NCI-H460 (cell line): ENCODE measurements around the gene CDH20. TPM values are rescaled to one million over a fixed set of nuclear protein-coding genes. Genes with fewer than 3 reads are reported as not detected.
A peak's percentile ranks its signal among the peaks of the same experiment; 100 is the strongest.

Source experiments
- DNase-seq: peaks from one replicate; pipeline ENCODE4 v3.0.0-alpha.2; 2016; ENCODE audit warnings: low read depth; ENCODE audit errors: extremely low read depth
- total RNA-seq: library from RNA; depleted of rRNA; stranded (reverse); fragments of >200 nt; shearing (Covaris generic); gene quantifications from 2 replicates; pipeline ENCODE4 v1.2.3, GENCODE V29; 2014

Gene CDH20
- total RNA-seq, 1 experiment from 2014 or later, result not detected

- DNase-seq, result no peak
Observed at GRCh38 chr18:61569176-61569892, 236.1 kb downstream of the CDH20 start.

- DNase-seq, result no peak
Observed at GRCh38 chr18:61570070-61570469, 236.8 kb downstream of the CDH20 start.

GRCh38 chr18:61572084-61572655, 238.9 kb downstream of the CDH20 start:
- DNase-seq, result no peak

GRCh38 chr18:61572871-61573270, 239.6 kb downstream of the CDH20 start:
- no peak for DNase-seq

DNA sequence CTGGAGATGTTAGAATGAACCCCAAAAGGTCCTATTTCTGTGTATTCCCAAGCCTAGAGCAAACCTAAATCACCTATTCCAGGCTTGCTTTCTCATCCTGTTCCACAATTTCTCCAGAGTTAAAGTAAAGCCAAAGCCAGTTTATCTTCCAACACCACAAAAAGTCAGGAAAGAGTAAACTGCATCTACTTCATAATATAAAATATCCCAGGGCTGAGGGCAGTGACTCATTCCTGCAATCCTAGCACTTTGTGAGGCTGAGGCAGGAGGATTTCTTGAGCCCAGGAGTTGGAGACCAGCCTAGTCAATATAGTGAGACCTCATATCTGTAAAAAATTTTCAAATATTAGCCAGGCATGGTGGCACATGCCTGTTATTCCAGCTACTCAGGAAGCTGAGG, 241.4 kb downstream of the CDH20 start:
- no peak for DNase-seq

DNA sequence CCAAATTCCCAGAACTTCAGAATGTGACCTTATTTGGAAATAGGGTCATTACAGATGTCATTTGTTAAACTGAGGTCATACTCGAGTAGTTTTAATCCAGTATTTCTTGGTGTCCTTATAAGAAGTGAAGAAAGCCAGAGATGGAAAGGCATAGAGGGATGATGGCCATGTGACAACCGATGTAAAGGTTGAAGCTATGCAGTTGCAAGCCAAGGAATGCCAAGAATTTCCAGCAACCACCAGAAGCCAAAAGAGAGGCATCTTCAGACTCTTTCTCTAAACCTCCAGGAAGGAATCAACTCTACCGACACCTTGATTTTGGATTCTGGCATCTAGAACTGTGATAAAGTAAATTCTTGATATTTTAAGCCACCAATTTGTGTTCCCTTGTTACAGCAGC, 242.2 kb downstream of the CDH20 start:
- no peak for DNase-seq

DNA sequence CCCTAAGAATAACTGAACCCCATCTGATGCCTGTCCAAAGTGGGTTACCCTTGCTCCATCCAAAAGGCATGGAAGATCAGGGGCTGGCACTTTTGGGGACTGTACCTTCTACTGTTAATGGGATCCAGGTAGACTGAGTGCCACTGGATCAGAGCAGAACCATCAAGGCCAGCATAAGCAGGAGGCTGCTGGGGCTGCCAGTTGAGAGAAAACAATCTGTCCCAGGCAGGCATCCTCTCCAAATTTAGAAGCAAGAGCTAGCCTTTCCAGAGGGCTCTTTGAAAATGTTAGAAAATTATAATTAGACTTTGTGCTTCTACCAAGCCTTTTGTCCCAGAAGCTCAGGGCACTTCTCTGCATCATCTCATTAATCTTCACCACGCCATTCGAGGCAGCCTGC, 245.6 kb downstream of the CDH20 start:
- DNase-seq, result no peak

- no peak for DNase-seq
Observed at GRCh38 chr18:61579581-61579980, 246.4 kb downstream of the CDH20 start.

DNA sequence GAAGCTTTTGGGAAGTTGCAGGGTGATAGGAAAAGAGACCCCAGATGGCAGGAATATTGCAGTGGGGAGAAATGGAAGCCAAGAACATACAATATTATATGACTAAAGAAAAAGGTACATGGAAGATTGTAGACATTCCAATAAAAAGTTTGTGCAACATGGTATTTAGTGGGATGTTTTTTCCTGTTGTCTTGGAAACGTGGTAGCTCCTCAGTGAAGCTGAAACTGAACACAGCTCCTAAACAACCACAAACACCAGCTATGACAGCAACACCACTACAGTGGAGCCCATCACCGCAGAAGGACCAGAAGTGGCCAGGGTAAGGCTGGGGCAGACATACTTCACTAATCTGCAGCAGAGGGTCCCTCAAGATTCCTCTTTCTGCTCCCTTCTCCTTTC, 246.8 kb downstream of the CDH20 start:
- DNase-seq, result no peak

DNA sequence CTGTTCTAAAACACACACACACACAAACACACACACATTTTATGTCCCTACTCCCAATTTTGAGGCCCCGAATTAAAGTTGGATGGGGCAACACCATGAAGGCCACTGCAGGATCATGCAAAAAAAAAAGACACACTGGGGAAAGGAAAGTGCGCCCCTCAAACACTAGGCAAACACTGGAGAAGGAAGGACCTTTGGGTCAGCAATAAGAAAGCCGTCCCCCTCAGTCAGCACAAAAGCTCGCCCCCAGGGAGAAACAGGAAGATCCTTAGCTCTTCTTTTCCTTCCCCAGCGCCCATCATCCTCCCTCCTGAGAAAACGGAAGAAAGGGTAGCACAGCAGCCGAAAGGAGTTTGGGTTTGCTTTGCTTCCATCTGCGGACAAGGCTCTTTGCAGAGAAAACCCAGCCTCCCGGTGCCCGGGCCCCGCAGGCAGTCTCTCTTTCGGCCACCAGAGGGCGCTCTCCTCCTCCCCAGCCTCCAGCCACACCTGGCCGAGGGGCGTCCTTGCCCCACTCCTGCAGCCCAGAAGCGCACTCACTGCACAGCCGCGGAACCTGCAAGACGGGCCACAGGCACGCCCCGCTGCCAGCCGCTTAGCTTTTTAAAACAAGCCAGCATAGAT, 248.5 kb downstream of the CDH20 start:
- peak; percentile 29 for DNase-seq

DNA sequence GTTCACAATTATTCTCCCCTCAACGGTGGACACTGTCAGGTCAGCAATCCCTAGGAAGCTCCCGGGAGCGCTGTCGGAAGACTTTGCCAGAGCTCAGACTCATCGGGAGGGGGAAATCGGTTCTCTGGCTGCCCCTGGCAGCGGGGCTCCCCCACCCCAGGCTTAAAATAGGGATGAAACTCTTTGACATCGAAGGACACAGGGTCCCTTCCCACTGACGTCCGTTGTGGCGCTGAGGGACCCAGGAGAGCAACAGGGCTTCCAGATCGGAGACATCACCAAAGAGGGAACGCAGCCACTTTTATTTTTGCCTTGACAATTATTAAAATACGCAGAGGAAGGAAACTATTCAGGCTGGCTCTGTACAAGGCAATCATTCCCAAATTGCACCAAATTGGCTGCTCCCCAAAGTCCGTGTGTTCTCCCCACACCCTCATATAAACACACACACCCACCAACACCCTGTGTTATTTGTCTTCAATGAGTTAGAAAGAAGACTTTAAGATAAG, 249.0 kb downstream of the CDH20 start:
- no peak for DNase-seq

- no peak for DNase-seq
Observed at GRCh38 chr18:61583548-61583947, 250.3 kb downstream of the CDH20 start.

- no peak for DNase-seq
Observed at GRCh38 chr18:61587865-61588264, 254.6 kb downstream of the CDH20 start.

DNA sequence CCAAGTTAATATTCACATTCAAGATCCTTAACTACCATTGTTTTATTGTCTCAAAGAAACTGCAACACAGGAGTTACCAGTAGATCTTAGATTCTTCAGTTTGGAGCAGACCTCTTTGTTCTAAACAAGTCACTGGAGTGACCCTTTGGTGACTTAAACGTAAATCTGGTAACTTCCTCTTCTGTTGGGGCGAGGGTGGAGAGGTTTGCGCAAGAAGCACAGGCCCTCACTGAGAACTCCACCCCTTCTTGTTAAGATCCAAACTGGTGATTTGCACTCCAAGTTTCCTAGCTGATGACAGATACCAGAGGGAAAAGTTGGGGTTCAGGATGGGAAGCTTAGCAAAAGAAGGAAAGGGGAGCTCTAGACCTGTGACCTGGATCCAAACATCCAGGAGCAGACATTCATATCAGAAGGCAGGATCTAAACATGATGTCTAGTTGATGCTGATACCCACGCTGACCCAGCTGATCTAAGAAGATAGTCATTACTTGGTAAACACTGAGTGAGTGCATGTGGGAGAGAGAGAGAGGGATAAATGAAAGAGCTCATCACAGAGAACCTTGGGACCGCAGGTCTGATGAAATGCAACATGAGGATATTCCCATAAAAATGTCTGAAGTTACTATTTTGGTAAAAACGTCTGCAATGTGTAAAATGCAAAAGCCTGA, 256.0 kb downstream of the CDH20 start:
- DNase-seq, result no peak

- no peak for DNase-seq
Observed at GRCh38 chr18:61589724-61590065, 256.5 kb downstream of the CDH20 start.

DNA sequence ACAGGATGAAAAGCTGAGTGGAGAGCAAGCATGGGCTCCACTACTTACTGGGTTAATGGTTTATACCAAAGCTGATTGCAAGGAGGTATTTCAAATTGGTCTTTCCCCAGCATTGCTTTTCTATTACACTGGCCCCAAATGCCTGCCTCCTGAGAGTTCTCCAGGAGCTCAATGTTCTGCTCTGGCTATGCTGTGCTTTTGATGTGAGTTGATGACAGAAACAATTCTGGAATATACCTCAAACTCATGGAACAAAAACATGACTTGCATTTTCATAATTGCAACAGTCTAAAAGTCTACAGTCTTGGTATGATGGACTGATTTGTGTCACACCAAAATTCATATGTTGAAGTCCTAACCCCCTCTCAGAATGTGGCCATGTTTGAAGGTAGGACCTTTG, 258.0 kb downstream of the CDH20 start:
- no peak for DNase-seq

DNA sequence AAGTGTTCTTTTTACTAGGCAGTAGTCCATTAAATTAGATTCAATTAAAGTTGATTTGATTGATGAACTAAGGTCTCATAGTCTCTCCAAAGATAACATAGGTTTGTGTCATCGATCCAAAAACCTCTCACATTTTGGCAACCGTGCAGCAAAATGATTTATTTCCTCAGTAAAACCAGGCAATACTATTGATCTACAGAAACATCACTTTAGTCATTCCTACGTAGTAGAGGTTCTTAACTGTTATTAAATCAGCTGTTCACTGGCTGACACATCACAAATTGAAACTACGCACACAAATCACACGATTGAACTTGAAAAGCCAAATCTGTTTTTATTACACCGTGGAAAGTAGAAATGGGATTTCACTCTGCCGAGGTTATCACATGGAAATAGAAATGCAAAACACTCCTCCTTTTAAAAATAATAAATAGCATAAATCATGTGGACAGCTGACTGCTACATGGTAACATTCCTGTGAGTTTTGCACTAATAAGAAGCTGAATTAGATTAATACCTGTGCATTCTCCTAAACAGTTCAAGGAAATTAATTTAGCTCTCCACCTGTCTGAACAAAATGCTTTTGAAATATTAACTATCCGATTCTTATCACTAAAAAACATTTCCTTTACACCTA, 262.5 kb downstream of the CDH20 start:
- no peak for DNase-seq

DNA sequence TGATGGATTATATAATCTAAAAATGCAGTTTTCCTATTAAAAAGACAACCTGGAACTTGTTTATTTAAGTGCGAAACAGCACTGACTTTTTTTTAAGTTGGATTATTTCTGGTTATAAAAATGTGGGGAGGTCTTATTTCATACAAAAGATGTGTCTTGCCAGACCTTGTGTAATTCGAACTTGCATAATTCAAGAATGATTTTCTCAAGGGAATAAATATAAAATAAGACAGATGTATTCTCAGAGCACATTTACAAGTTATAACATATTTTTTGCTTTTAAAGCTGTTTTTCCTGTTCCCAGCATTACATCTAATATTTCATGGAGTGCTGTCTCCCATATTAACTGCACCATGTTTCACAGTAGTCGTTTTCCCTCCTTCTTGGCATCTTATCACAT, 263.1 kb downstream of the CDH20 start:
- no peak for DNase-seq

DNA sequence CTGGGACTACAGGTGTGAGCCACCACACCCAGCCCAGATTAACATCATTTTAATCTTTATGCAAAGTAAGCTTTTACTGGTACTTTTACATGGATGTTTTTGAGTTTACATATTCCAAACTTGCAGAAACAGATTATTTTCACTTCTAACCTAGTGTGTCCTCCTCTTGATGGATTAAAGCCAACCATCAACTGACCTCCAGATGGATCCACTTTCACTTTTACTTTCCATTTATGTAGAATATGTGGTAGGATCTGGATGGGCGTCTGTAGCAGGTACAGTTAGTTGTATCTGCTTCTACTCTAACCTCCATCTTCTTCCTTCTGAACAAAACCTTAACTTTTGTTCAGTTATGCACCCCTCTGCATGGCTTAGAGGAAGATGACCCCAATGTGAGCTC, 264.1 kb downstream of the CDH20 start:
- DNase-seq, result no peak

DNA sequence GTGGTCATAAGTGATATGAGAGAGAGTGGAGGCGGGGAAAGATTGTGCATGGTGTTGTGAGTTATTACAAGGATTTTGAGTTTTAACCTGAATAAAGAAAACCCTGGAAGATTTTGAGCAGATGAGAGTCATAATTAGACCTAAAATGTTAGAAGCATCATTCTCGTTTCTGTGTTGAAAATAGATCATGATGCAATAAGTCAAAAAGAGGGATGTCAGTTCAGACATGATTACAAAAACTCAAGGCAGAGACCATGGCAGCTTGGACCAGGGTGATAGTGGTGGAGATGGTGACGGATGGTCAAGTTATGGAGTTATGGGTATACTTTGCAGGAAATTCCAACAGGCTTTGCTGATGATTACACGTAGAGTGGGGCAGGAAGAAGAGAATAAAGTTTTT, 267.2 kb downstream of the CDH20 start:
- no peak for DNase-seq

GRCh38 chr18:61602836-61603235, 269.6 kb downstream of the CDH20 start:
- no peak for DNase-seq
